ENCODE results near the gene TATDN2. TPM values are rescaled to one million over a fixed set of nuclear protein-coding genes. Genes with fewer than 3 reads are reported as not detected.
A peak's percentile ranks its signal among the peaks of the same experiment; 100 is the strongest.

The TATDN2 gene
- total RNA-seq, 1 experiment from 2014 or later: 30.4 TPM

DNA sequence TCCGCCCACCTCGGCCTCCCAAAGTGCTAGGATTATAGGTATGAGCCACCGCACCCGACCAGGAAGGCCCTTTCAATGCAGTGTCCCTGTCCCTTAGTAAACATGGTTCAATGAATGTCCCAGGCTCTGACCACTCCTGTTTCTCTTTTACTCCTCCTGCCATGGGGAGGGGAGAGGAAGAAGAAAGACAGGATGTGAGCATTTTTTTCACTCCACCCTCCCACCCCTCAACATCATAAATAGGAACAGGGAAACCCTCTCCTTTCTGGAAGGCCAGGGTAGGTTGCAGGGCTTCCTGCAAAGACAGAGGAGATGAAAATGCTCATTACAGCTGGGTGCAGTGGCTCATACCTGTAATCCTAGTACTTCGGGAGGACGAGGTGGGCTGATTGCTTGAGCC lies 7.5 kb upstream of the TATDN2 start:
- TF ChIP-seq TCF7L2 (IDR thresholded peaks at IDR 0.05; ENCODE audit: low read depth, low read length) (no peak), POLR2AphosphoS5 (IDR thresholded peaks at IDR 0.05; ENCODE audit: low read depth, low read length) (no peak), SIN3A (IDR thresholded peaks at IDR 0.05; ENCODE audit: borderline replicate concordance, insufficient read depth, low read depth, low read length) (no peak)
- TF ChIP-seq, protein P1, sequence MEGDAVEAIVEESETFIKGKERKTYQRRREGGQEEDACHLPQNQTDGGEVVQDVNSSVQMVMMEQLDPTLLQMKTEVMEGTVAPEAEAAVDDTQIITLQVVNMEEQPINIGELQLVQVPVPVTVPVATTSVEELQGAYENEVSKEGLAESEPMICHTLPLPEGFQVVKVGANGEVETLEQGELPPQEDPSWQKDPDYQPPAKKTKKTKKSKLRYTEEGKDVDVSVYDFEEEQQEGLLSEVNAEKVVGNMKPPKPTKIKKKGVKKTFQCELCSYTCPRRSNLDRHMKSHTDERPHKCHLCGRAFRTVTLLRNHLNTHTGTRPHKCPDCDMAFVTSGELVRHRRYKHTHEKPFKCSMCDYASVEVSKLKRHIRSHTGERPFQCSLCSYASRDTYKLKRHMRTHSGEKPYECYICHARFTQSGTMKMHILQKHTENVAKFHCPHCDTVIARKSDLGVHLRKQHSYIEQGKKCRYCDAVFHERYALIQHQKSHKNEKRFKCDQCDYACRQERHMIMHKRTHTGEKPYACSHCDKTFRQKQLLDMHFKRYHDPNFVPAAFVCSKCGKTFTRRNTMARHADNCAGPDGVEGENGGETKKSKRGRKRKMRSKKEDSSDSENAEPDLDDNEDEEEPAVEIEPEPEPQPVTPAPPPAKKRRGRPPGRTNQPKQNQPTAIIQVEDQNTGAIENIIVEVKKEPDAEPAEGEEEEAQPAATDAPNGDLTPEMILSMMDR (IDR thresholded peaks at IDR 0.05): no peak
- TF ChIP-seq, protein P2, sequence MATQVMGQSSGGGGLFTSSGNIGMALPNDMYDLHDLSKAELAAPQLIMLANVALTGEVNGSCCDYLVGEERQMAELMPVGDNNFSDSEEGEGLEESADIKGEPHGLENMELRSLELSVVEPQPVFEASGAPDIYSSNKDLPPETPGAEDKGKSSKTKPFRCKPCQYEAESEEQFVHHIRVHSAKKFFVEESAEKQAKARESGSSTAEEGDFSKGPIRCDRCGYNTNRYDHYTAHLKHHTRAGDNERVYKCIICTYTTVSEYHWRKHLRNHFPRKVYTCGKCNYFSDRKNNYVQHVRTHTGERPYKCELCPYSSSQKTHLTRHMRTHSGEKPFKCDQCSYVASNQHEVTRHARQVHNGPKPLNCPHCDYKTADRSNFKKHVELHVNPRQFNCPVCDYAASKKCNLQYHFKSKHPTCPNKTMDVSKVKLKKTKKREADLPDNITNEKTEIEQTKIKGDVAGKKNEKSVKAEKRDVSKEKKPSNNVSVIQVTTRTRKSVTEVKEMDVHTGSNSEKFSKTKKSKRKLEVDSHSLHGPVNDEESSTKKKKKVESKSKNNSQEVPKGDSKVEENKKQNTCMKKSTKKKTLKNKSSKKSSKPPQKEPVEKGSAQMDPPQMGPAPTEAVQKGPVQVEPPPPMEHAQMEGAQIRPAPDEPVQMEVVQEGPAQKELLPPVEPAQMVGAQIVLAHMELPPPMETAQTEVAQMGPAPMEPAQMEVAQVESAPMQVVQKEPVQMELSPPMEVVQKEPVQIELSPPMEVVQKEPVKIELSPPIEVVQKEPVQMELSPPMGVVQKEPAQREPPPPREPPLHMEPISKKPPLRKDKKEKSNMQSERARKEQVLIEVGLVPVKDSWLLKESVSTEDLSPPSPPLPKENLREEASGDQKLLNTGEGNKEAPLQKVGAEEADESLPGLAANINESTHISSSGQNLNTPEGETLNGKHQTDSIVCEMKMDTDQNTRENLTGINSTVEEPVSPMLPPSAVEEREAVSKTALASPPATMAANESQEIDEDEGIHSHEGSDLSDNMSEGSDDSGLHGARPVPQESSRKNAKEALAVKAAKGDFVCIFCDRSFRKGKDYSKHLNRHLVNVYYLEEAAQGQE (IDR thresholded peaks at IDR 0.05; ENCODE audit: insufficient read depth in 1 of 2, low read depth in 2 of 2, low read length in 1 of 2): no peak
- no TSS peak for BruUV-seq (replicated peaks)
- DNase-seq (ENCODE audit: low read depth, low spot score): no peak
- ChIA-PET POLR2A (interaction anchor here (0.7 kb wide), 1 partner anchor 49 kb away, joined by 3 read pairs; no protein-coding TSS in a partner anchor), CTCF (no interaction called here)
- no peak overlapping the region for H3K4me3 ChIP-seq (ENCODE audit: low read depth in 2 of 2, low read length in 2 of 2)
- ATAC-seq: no peak
- in situ Hi-C loops (cut with HindIII; ENCODE audit: low pct_unique_long_range_greater_than_20kb, low sequenced_read_pairs): loop anchor here (10.0 kb wide), 1 partner anchor 76 kb away; the partner anchor contains the start of gene IRAK2
- H3K27ac ChIP-seq (ENCODE audit: low read length): no peak overlapping the region
- H3K36me3 ChIP-seq (ENCODE audit: control insufficient read depth, insufficient read depth, low read length): peaks cover 2% of the 10 kb centered on the region; the same call in 1 of the 2 replicates
- no peaks in the 10 kb centered on the region for H3K4me1 ChIP-seq (ENCODE audit: control insufficient read depth, insufficient read depth, low read length)
- intact Hi-C loops (cut with micrococcal nuclease; ENCODE audit: unreplicated experiment): no loop called here
- H3K27me3 ChIP-seq (ENCODE audit: control insufficient read depth, insufficient read depth, low read length): no peaks in the 10 kb centered on the region
- peaks cover 7% of the 10 kb centered on the region for H3K9me3 ChIP-seq (ENCODE audit: control insufficient read depth, insufficient read depth, low read depth, low read length)

DNA sequence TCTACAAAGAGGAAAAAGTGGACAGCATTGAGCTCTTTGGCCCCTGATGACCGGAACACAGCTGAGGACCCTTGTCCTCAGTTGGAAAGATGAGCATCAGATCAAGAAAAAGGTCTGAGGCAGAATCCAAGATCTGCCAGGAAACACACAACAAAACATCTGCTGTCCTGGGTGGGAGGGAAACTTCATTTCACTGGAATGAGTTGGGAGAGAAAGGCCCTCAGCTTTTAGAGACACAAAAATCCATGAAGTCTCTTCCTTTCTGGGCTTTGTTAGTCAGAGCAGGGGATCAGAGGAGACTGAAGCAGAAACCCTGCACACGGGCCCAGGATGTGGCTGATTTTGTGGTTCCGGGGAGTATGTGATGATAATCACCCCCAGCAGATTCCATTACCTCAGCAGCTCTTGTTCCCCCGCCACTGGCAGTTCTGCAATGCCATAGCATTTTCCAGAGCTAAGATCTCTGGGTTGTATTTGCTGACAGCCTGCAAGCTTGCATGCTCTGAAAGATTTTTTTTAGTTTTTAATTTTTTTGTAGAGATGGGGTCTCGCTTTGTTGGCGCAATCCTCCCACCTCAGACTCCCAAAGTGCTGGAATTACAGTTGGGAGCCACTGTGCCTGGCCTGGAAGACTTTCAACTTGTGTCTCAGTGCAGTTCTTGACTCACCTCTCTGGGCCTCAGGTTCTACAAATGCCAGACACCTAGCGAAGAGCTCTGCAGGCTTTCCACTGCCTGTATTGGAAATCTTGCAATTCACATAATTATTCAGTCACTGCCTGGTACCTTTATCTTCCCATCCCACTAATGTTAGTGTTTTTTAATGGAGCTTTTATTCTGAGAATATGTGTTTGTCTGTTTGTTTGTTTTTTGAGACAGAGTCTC lies 5.8 kb upstream of the TATDN2 start:
- no peaks in the 10 kb centered on the region; the same call in 1 of the 2 replicates for H3K36me3 ChIP-seq (ENCODE audit: control insufficient read depth, insufficient read depth, low read length)
- no peak overlapping the region for H3K4me3 ChIP-seq (ENCODE audit: low read depth in 2 of 2, low read length in 2 of 2)
- no peaks in the 10 kb centered on the region; the same call in 1 of the 2 replicates for H3K4me1 ChIP-seq (ENCODE audit: control insufficient read depth, insufficient read depth, low read length)
- peaks cover 7% of the 10 kb centered on the region for H3K9me3 ChIP-seq (ENCODE audit: control insufficient read depth, insufficient read depth, low read depth, low read length)
- DNase-seq (ENCODE audit: low read depth, low spot score) (no peak), ATAC-seq (no peak; the same call in 1 of the 2 replicates)
- BruUV-seq (replicated peaks): TSS peak; percentile 74
- no peaks in the 10 kb centered on the region for H3K27me3 ChIP-seq (ENCODE audit: control insufficient read depth, insufficient read depth, low read length)
- no peak for TF ChIP-seq TCF7L2 (IDR thresholded peaks at IDR 0.05; ENCODE audit: low read depth, low read length)
- TF ChIP-seq, protein P2 (IDR thresholded peaks at IDR 0.05; ENCODE audit: insufficient read depth in 1 of 2, low read depth in 2 of 2, low read length in 1 of 2): no peak
- TF ChIP-seq, protein P1 (IDR thresholded peaks at IDR 0.05): no peak
- TF ChIP-seq SIN3A (IDR thresholded peaks at IDR 0.05; ENCODE audit: borderline replicate concordance, insufficient read depth, low read depth, low read length): no peak
- TF ChIP-seq POLR2AphosphoS5 (IDR thresholded peaks at IDR 0.05; ENCODE audit: low read depth, low read length): no peak
- in situ Hi-C loops (cut with HindIII; ENCODE audit: low pct_unique_long_range_greater_than_20kb, low sequenced_read_pairs): loop anchor here (10.0 kb wide), 1 partner anchor 78 kb away; the partner anchor contains the start of gene IRAK2
- intact Hi-C loops (cut with micrococcal nuclease; ENCODE audit: unreplicated experiment): no loop called here
- no peak overlapping the region for H3K27ac ChIP-seq (ENCODE audit: low read length)
- ChIA-PET CTCF (no interaction called here), POLR2A (no interaction called here)
